ENCODE results near the gene SIK3. TPM values are rescaled to one million over a fixed set of nuclear protein-coding genes. Genes with fewer than 3 reads are reported as not detected.
A peak's percentile ranks its signal among the peaks of the same experiment; 100 is the strongest.

Gene SIK3
- total RNA-seq = 10 to 100 TPM; 22.5 to 27.3 (median 25.2) TPM
- polyA plus RNA-seq = 10 to 100 TPM; 11.1 to 16.2 TPM

DNA sequence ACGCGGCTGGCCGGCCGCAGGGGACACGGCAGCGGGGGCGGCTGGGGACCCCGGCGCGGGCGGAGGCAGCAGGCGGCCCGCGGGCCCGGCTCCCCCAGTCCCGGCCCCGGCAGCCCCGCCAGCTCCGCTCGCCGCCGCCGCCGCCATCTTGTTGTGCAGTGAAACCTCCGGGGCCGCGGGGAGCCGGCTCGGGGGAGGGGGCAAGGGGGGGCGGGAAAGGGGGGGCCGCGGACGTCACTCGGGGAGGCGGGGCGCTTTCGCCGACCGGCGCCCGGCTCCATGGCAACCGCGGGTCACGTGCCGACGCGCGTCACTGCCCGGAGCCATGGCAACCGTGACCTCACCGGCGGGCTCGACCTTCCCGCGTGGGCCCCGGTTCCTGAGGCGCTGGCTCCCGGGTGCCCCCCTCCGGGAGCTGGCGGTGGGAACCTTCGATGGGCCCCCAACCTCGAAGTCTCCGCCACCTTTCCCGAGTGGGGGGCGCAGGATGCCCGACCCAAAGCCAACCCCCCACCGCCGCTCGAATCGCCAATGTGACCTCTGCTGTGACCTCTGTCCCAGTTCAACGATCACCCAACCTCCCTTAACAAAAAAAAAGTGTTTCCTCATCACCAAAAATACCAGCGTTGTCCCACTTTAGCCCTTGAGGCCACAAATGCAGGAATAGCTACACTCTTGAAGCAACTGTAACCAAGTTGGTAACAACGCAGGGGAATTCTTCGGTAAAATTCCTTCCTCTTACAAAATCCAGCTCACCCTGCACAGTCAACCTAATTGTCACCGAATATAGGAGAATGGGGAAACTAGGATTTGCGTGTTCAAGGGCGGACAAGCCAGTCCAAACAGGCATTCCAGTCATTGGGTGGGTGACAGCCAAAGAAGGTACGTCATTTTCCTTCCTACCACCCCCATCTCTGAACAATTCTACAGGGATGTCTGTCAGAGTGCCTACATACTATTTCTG, at the start of gene SIK3:
Gene SIK3 (minus strand): TSS at position 160 of the 964 bp plus-strand sequence. CDS start 13 bp downstream, at position 147.
- Histone ChIP-seq H3K27me3 (no peaks in the 10 kb centered on the region), H3K4me3 (peak within 1 kb of the TSS; percentile 29 to 91 (median 82)), H3K9me3 (no peaks in the 10 kb centered on the region), H3K27ac (peak within 1 kb of the TSS; percentile 94 to 99 (median 96)), H3K36me3 (no peaks in the 10 kb centered on the region), H3K4me1 (peaks cover 12 to 31% (median 23%) of the 10 kb centered on the region in 3 donors)
- DNase-seq (peak; percentile 92 to 98 (median 96)), ATAC-seq (peak; percentile 86 to 93 (median 92)), FAIRE-seq (no peak)
- intact Hi-C loops (cut with DNase I) = no loop called here
- no peak for TF ChIP-seq CTCF (IDR thresholded peaks at IDR 0.05)
- WGBS, 2 donors = 1 to 4% methylated on average over 29 to 78 of the region's 78 CpGs

DNA sequence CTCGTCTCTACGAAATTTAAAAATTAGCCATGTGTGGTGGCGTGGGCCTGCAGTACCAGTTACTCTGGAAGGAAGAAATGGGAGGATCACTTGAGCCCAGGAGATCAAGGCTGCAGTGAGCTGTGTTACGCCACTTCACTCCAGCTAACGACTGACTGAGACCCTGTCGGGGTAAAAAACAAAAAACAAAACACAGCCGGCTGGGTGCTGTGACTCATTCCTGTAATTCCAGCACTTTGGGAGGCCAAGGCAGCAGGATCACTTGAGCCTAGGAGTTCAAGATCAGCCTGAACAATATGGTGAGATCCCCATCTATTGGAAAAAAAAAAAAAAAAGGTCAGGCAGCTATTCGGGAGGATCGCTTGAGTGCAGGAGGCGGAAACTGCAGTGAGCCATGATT, 48.3 kb upstream of the SIK3 start:
- ATAC-seq = no peak
- Histone ChIP-seq H3K4me1 (peaks cover 3 to 13% (median 7%) of the 10 kb centered on the region in 3 donors), H3K27ac (no peak overlapping the region), H3K9me3 (no peaks in the 10 kb centered on the region), H3K27me3 (no peaks in the 10 kb centered on the region), H3K36me3 (no peaks in the 10 kb centered on the region), H3K4me3 (no peak overlapping the region)
- no peak for DNase-seq
- intact Hi-C loops (cut with DNase I) = no loop called here
- 46 to 74% methylated on average over 10 of the region's 10 CpGs for WGBS, 2 donors
- TF ChIP-seq CTCF (IDR thresholded peaks at IDR 0.05) = no peak
- FAIRE-seq = no peak

GRCh38 chr11:117145393-117145761, 47.1 kb upstream of the SIK3 start:
- ATAC-seq (no peak), DNase-seq (no peak), FAIRE-seq (no peak)
- H3K36me3 ChIP-seq = no peaks in the 10 kb centered on the region
- intact Hi-C loops (cut with DNase I) = no loop called here
- no peaks in the 10 kb centered on the region for H3K9me3 ChIP-seq
- H3K27ac ChIP-seq = peak overlapping the region; percentile 76 to 86 (median 82)
- peak overlapping the region; percentile 77 to 93 (median 84) for H3K4me3 ChIP-seq
- TF ChIP-seq CTCF (IDR thresholded peaks at IDR 0.05) = no peak
- whole genome bisulfite sequencing, 2 donors = 2 to 3% methylated on average over 5 of the region's 5 CpGs
- peaks cover 3 to 13% (median 7%) of the 10 kb centered on the region in 3 donors for H3K4me1 ChIP-seq
- H3K27me3 ChIP-seq = no peaks in the 10 kb centered on the region

- ATAC-seq (peak; percentile 59 to 72 (median 70)), FAIRE-seq (no peak), DNase-seq (peak; percentile 72 to 81 (median 78))
- Histone ChIP-seq H3K4me3 (peak overlapping the region; percentile 77 to 93 (median 84)), H3K36me3 (no peaks in the 10 kb centered on the region), H3K27me3 (no peaks in the 10 kb centered on the region), H3K4me1 (peaks cover 3 to 13% (median 7%) of the 10 kb centered on the region in 3 donors), H3K27ac (peak overlapping the region; percentile 76 to 86 (median 82)), H3K9me3 (no peaks in the 10 kb centered on the region)
- TF ChIP-seq CTCF (IDR thresholded peaks at IDR 0.05) = no peak
- intact Hi-C loops (cut with DNase I) = no loop called here
- 0% methylated on average over 25 to 62 of the region's 62 CpGs for WGBS, 2 donors
Observed at GRCh38 chr11:117144477-117145392, 46.5 kb upstream of the SIK3 start.
